Hindlimb muscle (tissue), 1 donor: Measurements from ENCODE around the gene FRY. TPM values are rescaled to one million over a fixed set of nuclear protein-coding genes. Genes with fewer than 3 reads are reported as not detected.

Experiments
- DNase-seq: peaks from one replicate; pipeline ENCODE4 v3.0.0-alpha.2; 2013
- polyA plus RNA-seq: library from polyadenylated mRNA; unstranded; fragments of 120-200 nt; gene quantifications from one replicate; pipeline ENCODE4 v1.2.1, GENCODE V29; 2013; ENCODE audit not compliant: insufficient read length

Gene FRY
- polyA plus RNA-seq, 1 donor: 65.2 TPM

- DNase-seq: no peak
Measured at GRCh38 chr13:32266130-32266529, 234.6 kb downstream of the FRY start.

- DNase-seq: no peak
Measured at GRCh38 chr13:32267836-32268439, 236.4 kb downstream of the FRY start.

- no peak for DNase-seq
Measured at GRCh38 chr13:32272021-32272683, 240.6 kb downstream of the FRY start.

GRCh38 chr13:32277839-32278238 is 246.3 kb downstream of the FRY start:
- DNase-seq: no peak

- no peak for DNase-seq
Measured at GRCh38 chr13:32278426-32278825, 246.9 kb downstream of the FRY start.

GRCh38 chr13:32281096-32281495 is 249.5 kb downstream of the FRY start:
- no peak for DNase-seq

GRCh38 chr13:32282096-32282711 is 250.6 kb downstream of the FRY start:
- DNase-seq: no peak

- DNase-seq: peak; percentile 24
Measured at GRCh38 chr13:32284927-32285632, 253.5 kb downstream of the FRY start.

- DNase-seq: no peak
Measured at GRCh38 chr13:32285633-32285965, 254.0 kb downstream of the FRY start.

GRCh38 chr13:32297206-32297605 is 265.6 kb downstream of the FRY start:
- no peak for DNase-seq

- no peak for DNase-seq
Measured at GRCh38 chr13:32298695-32299094, 267.1 kb downstream of the FRY start.

- no peak for DNase-seq
Measured at GRCh38 chr13:32299893-32300292, 268.3 kb downstream of the FRY start.

- DNase-seq: no peak
Measured at GRCh38 chr13:32300406-32300805, 268.8 kb downstream of the FRY start.

- no peak for DNase-seq
Measured at GRCh38 chr13:32300920-32301319, 269.3 kb downstream of the FRY start.

- no peak for DNase-seq
Measured at GRCh38 chr13:32302461-32302860, 270.9 kb downstream of the FRY start.

GRCh38 chr13:32305646-32306045 is 274.1 kb downstream of the FRY start:
- DNase-seq: no peak

GRCh38 chr13:32309312-32310133 is 277.9 kb downstream of the FRY start:
- DNase-seq: peak; percentile 33

- peak; percentile 59 for DNase-seq
Measured at GRCh38 chr13:32310134-32310706, 278.6 kb downstream of the FRY start.

- DNase-seq: no peak
Measured at GRCh38 chr13:32311188-32311897, 279.8 kb downstream of the FRY start.

- no peak for DNase-seq
Measured at GRCh38 chr13:32314271-32315237, 283.0 kb downstream of the FRY start.
